HepG2 (cell line): ENCODE results near the gene MAN1B1. TPM values are rescaled to one million over a fixed set of nuclear protein-coding genes. Genes with fewer than 3 reads are reported as not detected.

ENCODE experiments used
- ATAC-seq: fragments of 200-7000 bp; cut with Tn5 transposase; 3 replicates; pipeline ENCODE4 v1.9.1; 2020; ENCODE audit warnings: mild to moderate bottlenecking, moderate library complexity
- BruUV-seq: library from RNA; stranded (reverse); fragments of 400-500 nt; replicated peaks from 2 replicates; lab custom pipeline; 2021; lab: Mats Ljungman, UMichigan
- CTCF ChIA-PET: fragments of 300-600 bp; formaldehyde crosslinking; extraction: SDS; loops from one replicate; lab custom pipeline; 2021; ENCODE audit warnings: low total read pairs, inconsistent platforms, low intra/inter-chr PET ratio; lab: Yijun Ruan, JAX
- POLR2A ChIA-PET: fragments of 350-600 bp; sonication (Branson Sonifier 250); formaldehyde crosslinking; loops from one replicate; lab custom pipeline; 2020; ENCODE audit warnings: antibody characterized with exemption, inconsistent platforms; lab: Yijun Ruan, JAX
- DNase-seq: peaks from one replicate; pipeline ENCODE4 v3.0.0-alpha.2; 2015; ENCODE audit warnings: low spot score
- FAIRE-seq: peaks from 3 replicates; lab custom pipeline; 2011; peaks lifted over from hg19 to GRCh38; lab: Jason Lieb, UNC
- H2AFZ ChIP-seq: one replicate; pipeline ENCODE4 v1.6.1; 2011; ENCODE audit warnings: low read length, inconsistent platforms
- H3K27ac ChIP-seq: fragments of 300-600 bp; 3 replicates; pipeline ENCODE4 v1.8.0; 2011; ENCODE audit warnings: mixed run types, mild to moderate bottlenecking, mixed read lengths, low read length, inconsistent platforms; ENCODE audit not compliant: insufficient read depth; ENCODE audit errors: extremely low read length
- H3K27me3 ChIP-seq, 2 experiments: fragments of 200-600 bp in 1 of 2; 2 replicates in 1 of 2; 3 replicates in 1 of 2; pipeline versions ENCODE4 v1.6.0 to v1.8.0; 2011; ENCODE audit warnings: low read length in 2 of 2, mild to moderate bottlenecking in 2 of 2, moderate library complexity in 2 of 2, inconsistent platforms in 1 of 2; ENCODE audit not compliant: insufficient read depth in 2 of 2, control insufficient read depth in 1 of 2
- H3K36me3 ChIP-seq, 2 experiments: fragments of 200-600 bp in 1 of 2; replicated peaks in 1 of 2; 2 replicates in 1 of 2; 3 replicates in 1 of 2; pipeline versions ENCODE4 v1.5.1 to v1.8.0; 2011; ENCODE audit warnings: low read length in 2 of 2, inconsistent platforms in 1 of 2; ENCODE audit not compliant: insufficient read depth in 2 of 2, control insufficient read depth in 1 of 2
- H3K4me1 ChIP-seq: 2 replicates; pipeline ENCODE4 v1.5.1; 2012; ENCODE audit warnings: low read length, inconsistent platforms; ENCODE audit not compliant: insufficient read depth
- H3K4me2 ChIP-seq: 2 replicates; pipeline ENCODE4 v1.6.0; 2011; ENCODE audit warnings: low read depth, low read length, inconsistent platforms
- H3K4me3 ChIP-seq, 3 experiments: fragments of 200-600 bp in 1 of 3; sonication (generic), shearing (Covaris generic) in 1 of 3; replicated peaks in 1 of 3; 2 replicates each; pipeline ENCODE4 v1.5.1; 2011 to 2016; ENCODE audit warnings: low read length in 3 of 3, inconsistent platforms in 2 of 3, low read depth in 2 of 3, mild to moderate bottlenecking in 2 of 3, control low read depth in 1 of 3, mixed read lengths in 1 of 3; ENCODE audit not compliant: insufficient read depth in 1 of 3
- H3K79me2 ChIP-seq: one replicate; pipeline ENCODE4 v1.6.1; 2011; ENCODE audit warnings: low read length, inconsistent platforms; ENCODE audit not compliant: insufficient read depth
- H3K9ac ChIP-seq: 2 replicates; pipeline ENCODE4 v1.6.0; 2011; ENCODE audit warnings: mild to moderate bottlenecking, low read depth, low read length, inconsistent platforms; ENCODE audit not compliant: insufficient read depth
- H3K9me3 ChIP-seq: 2 replicates; pipeline ENCODE4 v1.5.1; 2012; ENCODE audit warnings: mild to moderate bottlenecking, low read length
- H4K20me1 ChIP-seq: 2 replicates; pipeline ENCODE4 v1.6.0; 2011; ENCODE audit warnings: inconsistent platforms, mild to moderate bottlenecking, low read length, moderate library complexity; ENCODE audit not compliant: insufficient read depth
- ARNTL ChIP-seq: sonication (generic); formaldehyde crosslinking; IDR thresholded peaks from 2 replicates; pipeline ENCODE4 v1.4.0; 2020; ENCODE audit warnings: mild to moderate bottlenecking, missing genetic modification reagents
- HIC2 ChIP-seq: sonication (generic); formaldehyde crosslinking; IDR thresholded peaks from 2 replicates; pipeline ENCODE4 v1.9.0; 2022; ENCODE audit warnings: low read depth, missing genetic modification reagents
- NFE2L2 ChIP-seq: fragments of 150-350 bp; IDR thresholded peaks from 2 replicates; pipeline ENCODE4 v1.6.1; 2014; ENCODE audit warnings: low read length
- STAT6 ChIP-seq: sonication (generic); formaldehyde crosslinking; IDR thresholded peaks from 2 replicates; pipeline ENCODE4 v1.4.0; 2020; ENCODE audit warnings: missing genetic modification reagents, mild to moderate bottlenecking, borderline replicate concordance
- TCF7L2 ChIP-seq: IDR thresholded peaks from 2 replicates; pipeline ENCODE4 v1.6.1; 2011; ENCODE audit warnings: mild to moderate bottlenecking, low read depth, low read length, moderate library complexity
- ZBTB40 ChIP-seq, 2 experiments: fragments of 450-650 bp in 1 of 2; sonication (generic) in 1 of 2; formaldehyde crosslinking in 1 of 2; IDR thresholded peaks; 2 replicates each; pipeline versions ENCODE4 v1.6.1 to v1.8.0; 2016 to 2022; ENCODE audit warnings: antibody characterized with exemption in 1 of 2, mild to moderate bottlenecking in 1 of 2, missing genetic modification reagents in 1 of 2
- ZNF432 ChIP-seq: sonication (generic); formaldehyde crosslinking; IDR thresholded peaks from 2 replicates; pipeline ENCODE4 v1.5.0; 2020; ENCODE audit warnings: missing genetic modification reagents, mild to moderate bottlenecking, borderline replicate concordance
- WGBS: methylation state at CpG from one replicate; pipeline ENCODE4 v1.1.6; 2017; ENCODE audit warnings: low lambda C conversion rate; 5-methylcytosine and 5-hydroxymethylcytosine counted together
- in situ Hi-C: cut with HindIII; loops from 2 replicates; pipeline ENCODE4 v1.10.0; 2017; ENCODE audit warnings: low pct_unique_long_range_greater_than_20kb; ENCODE audit not compliant: extremely low pct_ligation_motif_present
- intact Hi-C: fragments of 100-400 bp; cut with micrococcal nuclease; formaldehyde crosslinking; loops from one replicate; pipeline ENCODE4 v1.10.0; 2022; ENCODE audit not compliant: unreplicated experiment
- polyA plus RNA-seq, 8 experiments: library from polyadenylated mRNA; depleted of rRNA in 3 of 8; stranded (reverse) in 7 of 8; unstranded in 1 of 8; fragments of >200 nt; fragmentation: Illumina TruSeq in 4 of 8; extraction: Trizol in 4 of 8; gene quantifications; 2 replicates each; pipeline versions ENCODE4 v1.2.1 to v1.2.3, GENCODE V29; 2011 to 2016; ENCODE audit warnings: low read depth in 4 of 8, missing spikeins in 1 of 8, mixed read lengths in 1 of 8; ENCODE audit not compliant: insufficient read depth in 1 of 8
- total RNA-seq, 5 experiments: library from RNA; depleted of rRNA; stranded (reverse); fragments of >200 nt; fragmentation: Illumina TruSeq; extraction: Trizol; gene quantifications; 2 replicates each; pipeline ENCODE4 v1.2.3, GENCODE V29; 2016; ENCODE audit warnings: low read depth in 1 of 5

Gene MAN1B1
- total and polyA plus RNA-seq, 2 of the 13 experiments (the other 11 are each of a cell fraction or from before 2014, with no cell fraction given) = 48.9 to 59.5 TPM

DNA sequence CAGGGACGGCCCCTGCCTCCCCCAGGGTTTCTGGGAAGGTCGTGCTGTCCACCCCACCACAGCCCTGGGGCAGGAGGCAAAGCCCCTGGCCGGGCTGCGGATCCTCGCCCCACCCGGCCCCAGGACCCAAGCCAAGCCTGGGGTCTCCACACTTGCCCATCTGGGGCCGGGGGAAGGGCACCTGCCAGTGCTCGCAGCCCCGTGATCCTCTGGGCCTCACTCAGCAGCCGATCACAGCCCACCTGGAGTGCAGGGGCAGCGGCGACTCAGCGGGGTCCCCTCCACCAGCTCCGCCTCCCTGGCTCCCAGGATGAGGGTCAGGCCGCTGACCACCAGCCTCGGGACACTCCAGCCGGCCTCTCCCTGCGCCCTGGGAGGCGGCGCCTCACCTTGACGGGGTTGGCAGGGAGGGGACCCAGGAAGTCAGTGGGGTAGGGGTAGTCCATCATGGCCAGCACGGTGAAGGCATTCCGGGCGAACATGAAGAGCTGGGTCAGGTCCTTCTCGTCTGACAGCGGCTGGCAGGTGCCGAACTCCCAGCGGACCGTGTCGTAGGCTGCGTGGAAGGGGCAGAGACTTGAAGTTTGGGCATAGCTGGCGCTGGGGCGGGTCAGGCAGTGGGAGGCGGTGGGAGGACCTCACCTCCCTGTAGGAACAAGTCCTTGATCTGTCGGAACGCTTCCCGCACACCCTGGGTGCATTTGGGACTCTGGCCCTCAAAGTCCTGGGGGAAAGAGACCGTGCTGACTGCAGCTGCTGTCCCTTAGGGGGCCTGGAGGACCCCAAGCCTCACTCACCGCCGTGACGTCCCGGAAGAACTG, 26.0 kb downstream of the MAN1B1 start:
- ChIA-PET CTCF (no interaction called here), POLR2A (no interaction called here)
- H2AFZ ChIP-seq = no peak overlapping the region
- BruUV-seq = no TSS peak
- no peaks in the 10 kb centered on the region for H4K20me1 ChIP-seq
- no peaks in the 10 kb centered on the region for H3K9me3 ChIP-seq
- intact Hi-C loops = loop anchor here (10.0 kb wide), 1 partner anchor 62 kb away; the partner anchor contains the start of genes LRRC26 and TMEM210
- peak overlapping the region; percentile 56 for H3K9ac ChIP-seq
- H3K27ac ChIP-seq = peak overlapping the region; percentile 63
- no peak for FAIRE-seq
- H3K4me2 ChIP-seq = peak overlapping the region; percentile 82
- no peak for ATAC-seq
- DNase-seq = no peak
- WGBS = 96% methylated on average over 12 of the region's 42 CpGs
- no peaks in the 10 kb centered on the region for H3K79me2 ChIP-seq
- peaks cover 59% of the 10 kb centered on the region for H3K4me1 ChIP-seq
- H3K4me3 ChIP-seq = peak overlapping the region in 2 of 3 experiments; percentile 45 to 73; a peak in 2 of 6 replicates
- H3K36me3 ChIP-seq = peaks cover 3 to 8% of the 10 kb centered on the region in 2 experiments; a peak in 2 of 5 replicates
- in situ Hi-C loops = loop anchor here (5.0 kb wide), 1 partner anchor 115 kb away; the partner anchor contains the start of genes CYSRT1 and RNF224
- no peaks in the 10 kb centered on the region for H3K27me3 ChIP-seq
- TF ChIP-seq TCF7L2 = no peak
- 0 out of 2 replicates have a peak, but pooled peaks have one; percentile 9 for TF ChIP-seq STAT6 (CRISPR knock-in tag)
- TF ChIP-seq ZNF432 = no peak
- no peak for TF ChIP-seq HIC2 (CRISPR knock-in tag)
- TF ChIP-seq ARNTL (CRISPR knock-in tag) = no peak
- no peak for TF ChIP-seq ZBTB40 (IDR thresholded peaks at IDR 0.05)
- no peak for TF ChIP-seq ZBTB40 (CRISPR knock-in tag; IDR thresholded peaks at IDR 0.05)
- TF ChIP-seq NFE2L2 = no peak
